K562 (cell line): ENCODE measurements around the gene GATC. TPM values are rescaled to one million over a fixed set of nuclear protein-coding genes. Genes with fewer than 3 reads are reported as not detected.

ENCODE experiments used
- CBX2 ChIP-seq: fragments of 200-600 bp; sonication (generic); IDR thresholded peaks from one replicate; pipeline ENCODE4 v1.6.1; 2012; ENCODE audit warnings: mild to moderate bottlenecking, low read length, inconsistent platforms; ENCODE audit not compliant: insufficient read depth, poor library complexity, severe bottlenecking
- COPS2 ChIP-seq: fragments of 450-650 bp; conservative IDR thresholded peaks from 2 replicates; pipeline ENCODE4 v1.6.1; 2016; ENCODE audit warnings: mild to moderate bottlenecking, moderate library complexity
- JUND ChIP-seq, 2 experiments: IDR thresholded peaks; 2 replicates in 1 of 2; 3 replicates in 1 of 2; pipeline ENCODE4 v1.6.1; 2011; ENCODE audit warnings: borderline replicate concordance in 2 of 2, low read depth in 2 of 2, low read length in 2 of 2, improper control_type of control experiment in 1 of 2, missing biosample characterization in 1 of 2, missing genetic modification characterization in 1 of 2, missing genetic modification reagents in 1 of 2
- NCOA2 ChIP-seq, 2 experiments: fragments of 450-650 bp; IDR thresholded peaks; 2 replicates each; pipeline ENCODE4 v1.6.1; 2018; ENCODE audit warnings: mild to moderate bottlenecking in 2 of 2, moderate library complexity in 1 of 2; ENCODE audit not compliant: partially characterized antibody in 2 of 2
- NUFIP1 ChIP-seq: fragments of 450-650 bp; IDR thresholded peaks from 2 replicates; pipeline ENCODE4 v1.6.1; 2018; ENCODE audit not compliant: partially characterized antibody
- RAD21 ChIP-seq, 2 experiments: fragments of 250-450 bp in 1 of 2; fragments of 450-650 bp in 1 of 2; sonication (Bioruptor Pico) in 1 of 2; formaldehyde crosslinking in 1 of 2; IDR thresholded peaks in 1 of 2; conservative IDR thresholded peaks in 1 of 2; 2 replicates each; pipeline versions ENCODE4 v1.4.0 to v1.8.0; 2020 to 2022; ENCODE audit warnings: mild to moderate bottlenecking in 2 of 2, moderate library complexity in 1 of 2
- ZNF407 ChIP-seq: fragments of 450-650 bp; IDR thresholded peaks from 2 replicates; pipeline ENCODE4 v1.6.1; 2016; ENCODE audit warnings: low read depth
- polyA plus RNA-seq, 8 experiments: library from polyadenylated mRNA; depleted of rRNA in 4 of 8; stranded (reverse) in 5 of 8; unstranded in 3 of 8; fragments of >200 nt; fragmentation: Nextera tagmentation in 2 of 8; fragmentation: Illumina TruSeq in 1 of 8; extraction: Ambion mirVana in 2 of 8; extraction: Trizol in 1 of 8; gene quantifications; 2 replicates each; pipeline versions ENCODE4 v1.2.1 to v1.2.3, GENCODE V29; 2011 to 2014; ENCODE audit warnings: inconsistent platforms in 1 of 8, missing spikeins in 1 of 8
- total RNA-seq, 7 experiments: library from RNA; depleted of rRNA in 6 of 7; stranded (reverse); fragments of >200 nt in 6 of 7; fragmentation: Illumina TruSeq in 2 of 7; extraction: Trizol in 2 of 7; gene quantifications; 2 replicates each; pipeline versions ENCODE4 v1.2.1 to v1.2.3, GENCODE V29; 2011 to 2021; ENCODE audit warnings: low replicate concordance in 1 of 7

GATC gene
- total and polyA plus RNA-seq, 9 of the 15 experiments (the other 6 are each of a cell fraction or from before 2014, with no cell fraction given): 5.8 to 52.6 (median 28.2) TPM

- no peak for TF ChIP-seq ZNF407
- no peak for TF ChIP-seq COPS2
- TF ChIP-seq NUFIP1: no peak
- no peak for TF ChIP-seq JUND (IDR thresholded peaks at IDR 0.05; ENCODE audit: borderline replicate concordance, low read depth, low read length)
- TF ChIP-seq JUND (tag; IDR thresholded peaks at IDR 0.05; ENCODE audit: borderline replicate concordance, low read depth, low read length): no peak
- no peak for TF ChIP-seq RAD21 (CRISPR knock-in tag; conservative IDR thresholded peaks at IDR 0.05 in 1 of 2, IDR thresholded peaks at IDR 0.05 in 1 of 2)
- no peak for TF ChIP-seq CBX2
- TF ChIP-seq NCOA2 (IDR thresholded peaks at IDR 0.05; ENCODE audit: partially characterized antibody in 2 of 2): no peak
Measured at GRCh38 chr12:120504587-120504986, 58.3 kb downstream of the GATC start (continued).
